GM12878 (cell line): ENCODE data around the gene C4B. TPM values are rescaled to one million over a fixed set of nuclear protein-coding genes. Genes with fewer than 3 reads are reported as not detected.

Source experiments
- ATAC-seq: fragments of 200-7000 bp; cut with Tn5 transposase; 3 replicates; pipeline ENCODE4 v1.9.1; 2020; ENCODE audit warnings: mild to moderate bottlenecking, moderate library complexity
- BruUV-seq: library from RNA; stranded (reverse); fragments of 400-500 nt; replicated peaks from 2 replicates; lab custom pipeline; 2021; lab: Mats Ljungman, UMichigan
- CTCF ChIA-PET: fragments of 300-600 bp; sonication (Branson Sonifier 250); formaldehyde crosslinking; extraction: SDS; loops from one replicate; lab custom pipeline; 2021; ENCODE audit warnings: inconsistent platforms; lab: Yijun Ruan, JAX
- POLR2A ChIA-PET: fragments of 350-600 bp; formaldehyde crosslinking; extraction: SDS; loops from one replicate; lab custom pipeline; 2021; ENCODE audit warnings: inconsistent platforms; lab: Charles Lee
- RAD21 ChIA-PET: fragments of 300-600 bp; sonication (Branson Sonifier 250); formaldehyde crosslinking; loops from one replicate; lab custom pipeline; 2023; ENCODE audit warnings: antibody characterized with exemption; ENCODE audit not compliant: unreplicated experiment; lab: Charles Lee
- SMC1A ChIA-PET: fragments of 300-600 bp; sonication (Branson Sonifier 250); formaldehyde crosslinking; loops from one replicate; lab custom pipeline; 2023; ENCODE audit not compliant: unreplicated experiment, uncharacterized antibody; lab: Charles Lee
- DNase-seq: peaks from one replicate; pipeline ENCODE4 v3.0.0-alpha.2; 2011; ENCODE audit warnings: low read depth, low spot score
- FAIRE-seq: peaks from 3 replicates; lab custom pipeline; 2011; peaks lifted over from hg19 to GRCh38; lab: Jason Lieb, UNC
- H2AFZ ChIP-seq: 2 replicates; pipeline ENCODE4 v1.6.0; 2011; ENCODE audit warnings: low read depth, low read length, control low read depth; ENCODE audit not compliant: control insufficient read depth
- H3K27ac ChIP-seq: 2 replicates; pipeline ENCODE4 v1.5.1; 2011; ENCODE audit warnings: control low read depth; ENCODE audit not compliant: control insufficient read depth, insufficient read depth
- H3K27me3 ChIP-seq, 2 experiments: replicated peaks in 1 of 2; 2 replicates each; pipeline versions ENCODE4 v1.6.0 to v1.6.1; 2011; ENCODE audit warnings: low read length in 1 of 2; ENCODE audit not compliant: control insufficient read depth in 2 of 2, insufficient read depth in 2 of 2
- H3K36me3 ChIP-seq, 2 experiments: 2 replicates each; pipeline ENCODE4 v1.5.1; 2011; ENCODE audit warnings: low read length in 1 of 2; ENCODE audit not compliant: control insufficient read depth in 2 of 2, insufficient read depth in 2 of 2
- H3K4me1 ChIP-seq: 2 replicates; pipeline ENCODE4 v1.6.1; 2011; ENCODE audit warnings: mild to moderate bottlenecking, low read length, moderate library complexity, mixed read lengths; ENCODE audit not compliant: control insufficient read depth, insufficient read depth
- H3K4me2 ChIP-seq: 2 replicates; pipeline ENCODE4 v1.6.0; 2011; ENCODE audit warnings: control low read depth; ENCODE audit not compliant: control insufficient read depth, insufficient read depth
- H3K4me3 ChIP-seq: fragments of 200-600 bp; sonication (generic); 2 replicates; pipeline ENCODE4 v1.5.1; 2016
- H3K79me2 ChIP-seq: 2 replicates; pipeline ENCODE4 v1.6.0; 2011; ENCODE audit warnings: low read length; ENCODE audit not compliant: control insufficient read depth, insufficient read depth
- H3K9ac ChIP-seq: 2 replicates; pipeline ENCODE4 v1.8.0; 2011; ENCODE audit warnings: low read length, control low read depth, mixed read lengths; ENCODE audit not compliant: control insufficient read depth, insufficient read depth
- H3K9me3 ChIP-seq: replicated peaks from 3 replicates; pipeline ENCODE4 v1.5.1; 2011; ENCODE audit warnings: mild to moderate bottlenecking, low read length; ENCODE audit not compliant: control insufficient read depth, insufficient read depth
- H4K20me1 ChIP-seq: 2 replicates; pipeline ENCODE4 v1.6.0; 2011; ENCODE audit not compliant: control insufficient read depth, insufficient read depth
- ATF2 ChIP-seq: IDR thresholded peaks from 2 replicates; pipeline ENCODE4 v1.6.1; 2012; ENCODE audit warnings: low read length, inconsistent platforms
- CEBPZ ChIP-seq: fragments of 150-350 bp; IDR thresholded peaks from 2 replicates; pipeline ENCODE4 v1.6.1; 2016; ENCODE audit warnings: low read depth, low read length
- EED ChIP-seq: sonication (generic); IDR thresholded peaks from 2 replicates; pipeline ENCODE4 v1.6.1; 2016; ENCODE audit warnings: antibody characterized with exemption, low read depth
- MEF2A ChIP-seq: IDR thresholded peaks from 2 replicates; pipeline ENCODE4 v1.6.1; 2011; ENCODE audit warnings: low read depth, mild to moderate bottlenecking, low read length, moderate library complexity; ENCODE audit not compliant: insufficient read depth
- MTA3 ChIP-seq: IDR thresholded peaks from 2 replicates; pipeline ENCODE4 v1.6.1; 2012; ENCODE audit warnings: low read length, inconsistent platforms, borderline replicate concordance
- NFIC ChIP-seq: IDR thresholded peaks from 2 replicates; pipeline ENCODE4 v1.6.1; 2012; ENCODE audit warnings: low read depth, mild to moderate bottlenecking, inconsistent platforms, low read length, moderate library complexity
- NKRF ChIP-seq: fragments of 450-650 bp; conservative IDR thresholded peaks from 2 replicates; pipeline ENCODE4 v1.6.1; 2017; ENCODE audit warnings: mild to moderate bottlenecking, moderate library complexity
- PAX8 ChIP-seq: fragments of 450-650 bp; IDR thresholded peaks from 2 replicates; pipeline ENCODE4 v1.6.1; 2017; ENCODE audit warnings: mild to moderate bottlenecking, moderate library complexity
- PRDM15 ChIP-seq: fragments of 450-650 bp; formaldehyde crosslinking; IDR thresholded peaks from 2 replicates; pipeline ENCODE4 v1.4.0; 2020; ENCODE audit warnings: mild to moderate bottlenecking, moderate library complexity
- SMC3 ChIP-seq: IDR thresholded peaks from 2 replicates; pipeline ENCODE4 v1.6.1; 2011; ENCODE audit warnings: low read length, improper control_type of control experiment, borderline replicate concordance
- SUZ12 ChIP-seq: fragments of 200-600 bp; sonication (generic); IDR thresholded peaks from one replicate; pipeline ENCODE4 v1.6.1; 2018; ENCODE audit warnings: antibody characterized with exemption, mild to moderate bottlenecking; ENCODE audit not compliant: unreplicated experiment
- ZNF384 ChIP-seq: IDR thresholded peaks from 2 replicates; pipeline ENCODE4 v1.6.1; 2012; ENCODE audit warnings: low read depth, mild to moderate bottlenecking, low read length, improper control_type of control experiment, borderline replicate concordance
- WGBS: methylation state at CpG from one replicate; pipeline ENCODE4 v1.1.6; 2016; ENCODE audit warnings: low lambda C conversion rate; ENCODE audit not compliant: insufficient replicate concordance, insufficient coverage; ENCODE audit errors: missing lambda C conversion rate; 5-methylcytosine and 5-hydroxymethylcytosine counted together
- in situ Hi-C: fragments of 300-500 bp; cut with MboI; formaldehyde crosslinking; loops from 9 replicates; pipeline ENCODE4 v1.14.3; 2018; ENCODE audit warnings: mixed read lengths
- intact Hi-C: fragments of 100-400 bp; cut with micrococcal nuclease; formaldehyde crosslinking; loops from one replicate; pipeline ENCODE4 v1.14.2; 2022; ENCODE audit not compliant: unreplicated experiment
- polyA plus RNA-seq, 11 experiments: library from polyadenylated mRNA; depleted of rRNA in 4 of 11; unstranded in 6 of 11; stranded (reverse) in 5 of 11; fragments of >200 nt; fragmentation: Nextera tagmentation in 4 of 11; fragmentation: Illumina TruSeq in 1 of 11; extraction: Ambion mirVana in 4 of 11; extraction: Trizol in 1 of 11; gene quantifications; 1 replicate in 1 of 11; 2 replicates in 10 of 11; pipeline versions ENCODE4 v1.2.1 to v1.2.3, GENCODE V29; 2011 to 2016; ENCODE audit warnings: inconsistent platforms in 2 of 11, missing spikeins in 2 of 11, low read depth in 1 of 11
- total RNA-seq, 4 experiments: library from RNA; depleted of rRNA in 3 of 4; stranded (reverse); fragments of >200 nt in 3 of 4; fragmentation: Illumina TruSeq in 1 of 4; extraction: Trizol in 1 of 4; gene quantifications; 2 replicates each; pipeline versions ENCODE4 v1.2.1 to v1.2.3, GENCODE V29; 2013 to 2021

C4B gene
- total and polyA plus RNA-seq, 10 of the 15 experiments (the other 5 are each of a cell fraction or from before 2014, with no cell fraction given): 0.13 to 5.6 (median 1.7) TPM; not detected in 1

GRCh38 chr6:32075781-32076180 is 61.2 kb downstream of the C4B start (continued):
- TF ChIP-seq PRDM15 (CRISPR knock-in tag): no peak
- no peak for TF ChIP-seq ATF2

GRCh38 chr6:32076321-32076809 is 61.8 kb downstream of the C4B start:
- in situ Hi-C loops: no loop called here
- TF ChIP-seq MTA3 (no peak), NKRF (no peak), NFIC (no peak), ZNF384 (no peak), MEF2A (no peak), PAX8 (no peak), SUZ12 (no peak), EED (no peak), CEBPZ (no peak), SMC3 (no peak)

More at GRCh38 chr6:32076321-32076809, 61.8 kb downstream of the C4B start:
- peaks cover 0 to 1% of the 10 kb centered on the region in 2 experiments; a peak in 2 of 4 replicates for H3K27me3 ChIP-seq
- no peak overlapping the region for H3K4me3 ChIP-seq
- no peaks in the 10 kb centered on the region for H3K4me1 ChIP-seq
- FAIRE-seq (no peak), DNase-seq (no peak), ATAC-seq (no peak)
- ChIA-PET POLR2A (interaction anchor here (0.6 kb wide), 1 partner anchor 58 kb away, joined by 5 read pairs; no protein-coding TSS in a partner anchor), CTCF (interaction anchor here (0.6 kb wide), 1 partner anchor 1988 kb away, joined by 3 read pairs; no protein-coding TSS in a partner anchor), SMC1A (no interaction called here), RAD21 (no interaction called here)
- no peaks in the 10 kb centered on the region for H3K9me3 ChIP-seq
- H3K9ac ChIP-seq: no peak overlapping the region
- intact Hi-C loops: no loop called here
- H3K4me2 ChIP-seq: no peak overlapping the region
- H3K36me3 ChIP-seq: no peaks in the 10 kb centered on the region
- WGBS: 18% methylated on average over 12 of the region's 12 CpGs
- H3K79me2 ChIP-seq: no peaks in the 10 kb centered on the region
- H2AFZ ChIP-seq: no peak overlapping the region
- H3K27ac ChIP-seq: no peak overlapping the region
- BruUV-seq: no TSS peak
- H4K20me1 ChIP-seq: no peaks in the 10 kb centered on the region
